ENCODE results near the gene WT1. TPM values are rescaled to one million over a fixed set of nuclear protein-coding genes. Genes with fewer than 3 reads are reported as not detected.

Gene WT1
- total RNA-seq, 1 donor from 2014 or later = not detected

- Histone ChIP-seq H3K9me3 (ENCODE audit: low read depth) (no peaks in the 10 kb centered on the region), H3K27me3 (peaks cover 100% of the 10 kb centered on the region), H3K4me1 (peaks cover 6% of the 10 kb centered on the region), H3K36me3 (no peaks in the 10 kb centered on the region), H3F3A (ENCODE audit: low read depth) (peaks cover 9% of the 10 kb centered on the region), H3K9ac (no peak overlapping the region), H3K79me2 (ENCODE audit: low read depth) (no peaks in the 10 kb centered on the region), H2AFZ (replicated peaks) (no peak overlapping the region), H4K20me1 (ENCODE audit: low read depth) (peaks cover 89% of the 10 kb centered on the region), H3K27ac (no peak overlapping the region), H3K4me3 (no peak overlapping the region), H3K4me2 (no peak overlapping the region)
- peak; percentile 14 for DNase-seq (ENCODE audit: low spot score)
- Mint-ChIP-seq H3K4me1 (peaks cover 23% of the 10 kb centered on the region), H3K36me3 (no peaks in the 10 kb centered on the region), H3K4me3 (peak overlapping the region; percentile 35), H3K27me3 (ENCODE audit: insufficient read depth, low read depth) (peaks cover 97% of the 10 kb centered on the region), H3K9me3 (peaks cover 2% of the 10 kb centered on the region), H3K27ac (no peak overlapping the region)
- no peak for TF ChIP-seq CTCF (IDR thresholded peaks at IDR 0.05)
- TF ChIP-seq EZH2 (IDR thresholded peaks at IDR 0.05) = no peak
- no peak for TF ChIP-seq EZH2phosphoT487 (IDR thresholded peaks at IDR 0.05)
Observed at GRCh38 chr11:32429477-32429876, 5.9 kb downstream of the WT1 start.

GRCh38 chr11:32428665-32429303 lies 6.6 kb downstream of the WT1 start:
- Histone ChIP-seq H3K4me2 (no peak overlapping the region), H3K4me3 (no peak overlapping the region), H3K27ac (no peak overlapping the region), H2AFZ (replicated peaks) (no peak overlapping the region), H3F3A (ENCODE audit: low read depth) (peaks cover 9% of the 10 kb centered on the region), H3K9me3 (ENCODE audit: low read depth) (no peaks in the 10 kb centered on the region), H3K36me3 (no peaks in the 10 kb centered on the region), H3K27me3 (peaks cover 100% of the 10 kb centered on the region), H4K20me1 (ENCODE audit: low read depth) (peaks cover 82% of the 10 kb centered on the region), H3K79me2 (ENCODE audit: low read depth) (no peaks in the 10 kb centered on the region), H3K4me1 (peaks cover 6% of the 10 kb centered on the region), H3K9ac (no peak overlapping the region)
- H3K4me1 Mint-ChIP-seq = peaks cover 18% of the 10 kb centered on the region
- no peaks in the 10 kb centered on the region for H3K36me3 Mint-ChIP-seq
- DNase-seq (ENCODE audit: low spot score) = peak; percentile 24
- peaks cover 98% of the 10 kb centered on the region for H3K27me3 Mint-ChIP-seq (ENCODE audit: insufficient read depth, low read depth)
- no peak overlapping the region for H3K27ac Mint-ChIP-seq
- H3K9me3 Mint-ChIP-seq = peaks cover 2% of the 10 kb centered on the region
- H3K4me3 Mint-ChIP-seq = peak overlapping the region; percentile 27
- peak; percentile 87 for TF ChIP-seq EZH2phosphoT487 (IDR thresholded peaks at IDR 0.05)
- peak; percentile 63 for TF ChIP-seq EZH2 (IDR thresholded peaks at IDR 0.05)
- TF ChIP-seq CTCF (IDR thresholded peaks at IDR 0.05) = no peak

- Histone ChIP-seq H3K4me2 (peak overlapping the region; percentile 78), H2AFZ (replicated peaks) (no peak overlapping the region), H3K9ac (no peak overlapping the region), H3K27me3 (peaks cover 100% of the 10 kb centered on the region), H3K27ac (no peak overlapping the region), H3K9me3 (ENCODE audit: low read depth) (no peaks in the 10 kb centered on the region), H3K4me3 (no peak overlapping the region), H3K4me1 (peaks cover 6% of the 10 kb centered on the region), H3K36me3 (no peaks in the 10 kb centered on the region), H3K79me2 (ENCODE audit: low read depth) (no peaks in the 10 kb centered on the region), H4K20me1 (ENCODE audit: low read depth) (peaks cover 75% of the 10 kb centered on the region), H3F3A (ENCODE audit: low read depth) (peaks cover 9% of the 10 kb centered on the region)
- peak; percentile 60 for DNase-seq (ENCODE audit: low spot score)
- no peak overlapping the region for H3K4me3 Mint-ChIP-seq
- H3K36me3 Mint-ChIP-seq = no peaks in the 10 kb centered on the region
- peaks cover 2% of the 10 kb centered on the region for H3K9me3 Mint-ChIP-seq
- peaks cover 13% of the 10 kb centered on the region for H3K4me1 Mint-ChIP-seq
- TF ChIP-seq EZH2 (IDR thresholded peaks at IDR 0.05) (peak; percentile 73), CTCF (IDR thresholded peaks at IDR 0.05) (no peak), EZH2phosphoT487 (IDR thresholded peaks at IDR 0.05) (peak; percentile 14)
- peaks cover 98% of the 10 kb centered on the region for H3K27me3 Mint-ChIP-seq (ENCODE audit: insufficient read depth, low read depth)
- no peak overlapping the region for H3K27ac Mint-ChIP-seq
Observed at GRCh38 chr11:32427935-32428664, 7.2 kb downstream of the WT1 start.
